Hepatocyte (in vitro differentiated cells): Measurements from ENCODE around the gene MGARP. TPM values are rescaled to one million over a fixed set of nuclear protein-coding genes. Genes with fewer than 3 reads are reported as not detected.
"Not testable (repeated sequence)": the region's sequence is repeated elsewhere in the genome, so short reads cannot be mapped to it uniquely, and the experiment has no call there.

Experiments used
- DNase-seq: peaks from one replicate; pipeline ENCODE4 v3.0.0-alpha.2; 2016; ENCODE audit warnings: low spot score
- H2AFZ ChIP-seq: fragments of 200-600 bp; sonication (generic); 2 replicates; pipeline ENCODE4 v1.6.0; 2016; ENCODE audit warnings: antibody characterized with exemption, mild to moderate bottlenecking
- H3K27ac ChIP-seq: fragments of 200-600 bp; sonication (generic); 2 replicates; pipeline ENCODE4 v1.5.1; 2016; ENCODE audit warnings: mild to moderate bottlenecking
- H3K27me3 ChIP-seq: fragments of 200-600 bp; sonication (generic); 2 replicates; pipeline ENCODE4 v1.6.1; 2016
- H3K36me3 ChIP-seq: fragments of 200-600 bp; sonication (generic); replicated peaks from 2 replicates; pipeline ENCODE4 v1.5.1; 2016; ENCODE audit warnings: low read depth; ENCODE audit not compliant: insufficient read depth
- H3K4me1 ChIP-seq: fragments of 200-600 bp; sonication (generic); 2 replicates; pipeline ENCODE4 v1.5.1; 2016; ENCODE audit warnings: mild to moderate bottlenecking, moderate library complexity; ENCODE audit not compliant: insufficient read depth
- H3K4me2 ChIP-seq: fragments of 200-600 bp; sonication (generic); 2 replicates; pipeline ENCODE4 v1.6.0; 2016
- H3K4me3 ChIP-seq: fragments of 200-600 bp; sonication (generic); 2 replicates; pipeline ENCODE4 v1.5.1; 2016; ENCODE audit warnings: mild to moderate bottlenecking
- H3K79me2 ChIP-seq: fragments of 200-600 bp; sonication (generic); 2 replicates; pipeline ENCODE4 v1.6.0; 2017; ENCODE audit warnings: mild to moderate bottlenecking
- H3K9me2 ChIP-seq: fragments of 200-600 bp; sonication (generic); replicated peaks from 2 replicates; pipeline ENCODE4 v1.6.0; 2017; ENCODE audit warnings: mild to moderate bottlenecking; ENCODE audit not compliant: insufficient read depth
- H3K9me3 ChIP-seq: fragments of 200-600 bp; sonication (generic); 2 replicates; pipeline ENCODE4 v1.5.1; 2016; ENCODE audit warnings: low read depth, mild to moderate bottlenecking
- H4K20me1 ChIP-seq: fragments of 200-600 bp; sonication (generic); 2 replicates; pipeline ENCODE4 v1.6.0; 2016; ENCODE audit warnings: mild to moderate bottlenecking; ENCODE audit not compliant: insufficient read depth, poor library complexity, severe bottlenecking
- EZH2 ChIP-seq: fragments of 200-600 bp; sonication (generic); IDR thresholded peaks from 2 replicates; pipeline ENCODE4 v1.6.1; 2016; ENCODE audit warnings: antibody characterized with exemption, mild to moderate bottlenecking, borderline replicate concordance
- EZH2phosphoT487 ChIP-seq: fragments of 200-600 bp; sonication (generic); IDR thresholded peaks from one replicate; pipeline ENCODE4 v1.6.1; 2018; ENCODE audit warnings: antibody characterized with exemption, mild to moderate bottlenecking, low read depth, moderate library complexity; ENCODE audit not compliant: unreplicated experiment, severe bottlenecking
- WGBS: methylation state at CpG from one replicate; pipeline ENCODE4 v1.1.6; 2016; ENCODE audit warnings: low lambda C conversion rate; ENCODE audit errors: missing lambda C conversion rate; 5-methylcytosine and 5-hydroxymethylcytosine counted together
- polyA plus RNA-seq: library from polyadenylated mRNA; unstranded; fragments of >200 nt; fragmentation: Nextera tagmentation; extraction: Ambion mirVana; gene quantifications from 2 replicates; pipeline ENCODE4 v1.2.1, GENCODE V29; 2016
- total RNA-seq: library from RNA; depleted of rRNA; stranded (reverse); fragments of >200 nt; gene quantifications from 2 replicates; pipeline ENCODE4 v1.2.3, GENCODE V29; 2014
- TF ChIP-seq, protein P1 (sequence below): fragments of 200-600 bp; sonication (generic); IDR thresholded peaks from 2 replicates; pipeline ENCODE4 v1.5.1; 2016; ENCODE audit warnings: antibody characterized with exemption, mild to moderate bottlenecking; ENCODE audit not compliant: poor library complexity

The MGARP gene
- total and polyA plus RNA-seq, 2 experiments from 2014 or later, result 0.90 to 4.3 TPM

DNA sequence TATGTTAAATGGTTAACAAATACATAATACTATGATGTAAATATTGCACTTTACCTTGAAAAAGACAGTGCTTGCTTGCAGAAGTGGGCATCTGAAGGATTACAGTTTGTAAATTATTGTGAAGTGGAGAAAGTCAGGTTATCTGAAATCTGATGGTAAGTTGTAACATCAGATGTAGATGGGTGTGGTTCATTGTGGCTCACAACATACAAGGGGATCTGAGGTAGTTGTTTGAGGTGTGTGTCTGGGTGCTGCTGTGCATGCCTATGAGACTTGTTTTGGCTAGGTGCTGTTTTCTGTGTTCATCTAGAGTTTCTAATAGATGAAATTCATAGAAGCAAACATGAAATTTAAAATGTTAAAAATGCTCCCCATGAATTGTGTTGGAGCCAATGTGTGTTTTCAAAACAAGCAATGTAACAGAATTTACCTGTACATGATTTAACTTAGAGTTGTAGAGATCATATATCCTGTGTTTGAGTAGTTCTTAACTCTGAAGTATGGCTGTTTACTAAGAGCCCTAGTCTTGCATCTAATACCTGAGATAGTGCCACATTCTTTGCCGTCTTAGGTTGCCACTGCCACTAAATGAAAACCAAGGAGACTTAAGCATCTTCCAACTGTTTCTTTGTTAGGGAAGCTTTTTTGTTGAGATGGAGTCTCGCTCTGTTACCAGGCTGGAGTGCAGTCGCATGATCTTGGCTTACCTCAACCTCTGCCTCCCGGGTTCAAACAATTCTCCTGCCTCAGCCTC lies 34.2 kb upstream of the MGARP start:
- Histone ChIP-seq H4K20me1 (peaks cover 42% of the 10 kb centered on the region), H3K9me2 (no peaks in the 10 kb centered on the region), H3K4me2 (no peak overlapping the region), H3K4me1 (no peaks in the 10 kb centered on the region), H3K9me3 (no peaks in the 10 kb centered on the region), H3K36me3 (no peaks in the 10 kb centered on the region), H3K79me2 (peaks cover 98% of the 10 kb centered on the region), H3K27me3 (no peaks in the 10 kb centered on the region), H3K4me3 (no peak overlapping the region), H3K27ac (no peak overlapping the region), H2AFZ (no peak overlapping the region)
- 82% methylated on average over 4 of the region's 4 CpGs for WGBS
- no peak for DNase-seq
- no peak for TF ChIP-seq EZH2phosphoT487
- no peak for TF ChIP-seq EZH2
- TF ChIP-seq, protein P1, sequence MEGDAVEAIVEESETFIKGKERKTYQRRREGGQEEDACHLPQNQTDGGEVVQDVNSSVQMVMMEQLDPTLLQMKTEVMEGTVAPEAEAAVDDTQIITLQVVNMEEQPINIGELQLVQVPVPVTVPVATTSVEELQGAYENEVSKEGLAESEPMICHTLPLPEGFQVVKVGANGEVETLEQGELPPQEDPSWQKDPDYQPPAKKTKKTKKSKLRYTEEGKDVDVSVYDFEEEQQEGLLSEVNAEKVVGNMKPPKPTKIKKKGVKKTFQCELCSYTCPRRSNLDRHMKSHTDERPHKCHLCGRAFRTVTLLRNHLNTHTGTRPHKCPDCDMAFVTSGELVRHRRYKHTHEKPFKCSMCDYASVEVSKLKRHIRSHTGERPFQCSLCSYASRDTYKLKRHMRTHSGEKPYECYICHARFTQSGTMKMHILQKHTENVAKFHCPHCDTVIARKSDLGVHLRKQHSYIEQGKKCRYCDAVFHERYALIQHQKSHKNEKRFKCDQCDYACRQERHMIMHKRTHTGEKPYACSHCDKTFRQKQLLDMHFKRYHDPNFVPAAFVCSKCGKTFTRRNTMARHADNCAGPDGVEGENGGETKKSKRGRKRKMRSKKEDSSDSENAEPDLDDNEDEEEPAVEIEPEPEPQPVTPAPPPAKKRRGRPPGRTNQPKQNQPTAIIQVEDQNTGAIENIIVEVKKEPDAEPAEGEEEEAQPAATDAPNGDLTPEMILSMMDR, result no peak

DNA sequence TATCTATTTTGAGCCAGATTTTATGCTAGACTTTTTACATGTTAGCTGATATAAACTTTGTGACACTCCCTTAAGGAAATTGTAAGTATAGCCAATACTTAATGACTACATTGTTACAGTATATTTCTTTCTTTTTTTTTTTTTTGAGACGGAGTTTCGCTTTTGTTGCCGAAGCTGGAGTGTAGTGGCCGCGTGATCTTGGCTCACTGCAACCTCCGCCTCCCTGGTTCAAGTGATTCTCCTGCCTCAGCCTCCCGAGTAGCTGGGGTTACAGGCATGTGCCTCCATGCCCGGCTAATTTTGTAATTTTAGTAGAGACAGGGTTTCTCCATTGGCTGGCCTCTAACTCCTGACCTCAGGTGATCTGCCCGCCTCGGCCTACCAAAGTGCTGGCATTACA lies 33.4 kb upstream of the MGARP start:
- H2AFZ ChIP-seq, H3K27me3 ChIP-seq, H3K27ac ChIP-seq, H3K4me1 ChIP-seq, H3K36me3 ChIP-seq, H3K4me3 ChIP-seq, DNase-seq, H3K9me2 ChIP-seq, H3K4me2 ChIP-seq, H3K9me3 ChIP-seq: not testable (repeated sequence)
- Histone ChIP-seq H3K79me2 (peaks cover 98% of the 10 kb centered on the region), H4K20me1 (peaks cover 44% of the 10 kb centered on the region)
- WGBS, result 97% methylated on average over 10 of the region's 10 CpGs

DNA sequence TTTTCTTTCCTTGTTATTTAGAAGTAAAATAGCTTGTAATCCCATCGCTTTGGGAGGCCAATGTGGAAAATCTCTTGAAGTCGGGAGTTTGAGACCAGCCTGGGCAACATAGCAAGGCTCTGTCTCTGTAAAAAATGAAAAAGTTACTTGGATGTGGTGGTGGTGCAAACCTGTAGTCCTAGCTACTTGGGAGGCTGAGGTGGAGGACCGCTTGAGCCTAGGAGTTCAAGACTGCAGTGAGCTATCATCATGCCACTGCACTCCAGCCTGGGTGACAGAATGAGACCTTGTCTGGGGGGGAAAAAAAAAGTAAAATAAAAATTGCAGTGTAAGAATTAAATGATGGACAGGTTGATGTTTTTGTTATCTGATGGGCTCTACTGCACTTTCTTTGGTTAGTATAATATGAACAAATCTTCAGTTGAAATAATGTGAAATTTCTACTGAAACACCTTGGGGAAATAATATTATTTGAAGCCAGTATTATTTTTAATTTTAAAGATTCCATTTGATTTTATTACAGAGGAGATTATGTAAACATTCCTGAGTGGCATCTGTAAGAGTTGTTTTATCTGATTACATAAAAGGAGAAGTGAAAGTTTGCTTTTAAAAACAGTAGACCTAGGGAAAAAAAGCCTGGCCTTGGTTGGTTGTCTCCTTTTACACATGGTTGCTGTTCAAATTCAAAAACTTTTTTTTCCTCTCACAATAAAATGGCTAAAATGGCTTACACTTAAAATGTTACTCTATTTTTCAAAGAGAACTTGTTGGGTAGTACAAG lies 32.7 kb upstream of the MGARP start:
- DNase-seq, result no peak
- H3K27me3 ChIP-seq, result no peaks in the 10 kb centered on the region
- no peaks in the 10 kb centered on the region for H3K36me3 ChIP-seq
- no peak overlapping the region for H3K4me2 ChIP-seq
- H4K20me1 ChIP-seq, result peaks cover 47% of the 10 kb centered on the region
- no peak overlapping the region for H3K4me3 ChIP-seq
- H3K9me3 ChIP-seq, result no peaks in the 10 kb centered on the region
- no peak for TF ChIP-seq EZH2phosphoT487
- no peaks in the 10 kb centered on the region for H3K9me2 ChIP-seq
- H3K79me2 ChIP-seq, result peaks cover 98% of the 10 kb centered on the region
- no peak overlapping the region for H3K27ac ChIP-seq
- no peak overlapping the region for H2AFZ ChIP-seq
- H3K4me1 ChIP-seq, result no peaks in the 10 kb centered on the region
- 94% methylated on average over 3 of the region's 3 CpGs for WGBS

DNA sequence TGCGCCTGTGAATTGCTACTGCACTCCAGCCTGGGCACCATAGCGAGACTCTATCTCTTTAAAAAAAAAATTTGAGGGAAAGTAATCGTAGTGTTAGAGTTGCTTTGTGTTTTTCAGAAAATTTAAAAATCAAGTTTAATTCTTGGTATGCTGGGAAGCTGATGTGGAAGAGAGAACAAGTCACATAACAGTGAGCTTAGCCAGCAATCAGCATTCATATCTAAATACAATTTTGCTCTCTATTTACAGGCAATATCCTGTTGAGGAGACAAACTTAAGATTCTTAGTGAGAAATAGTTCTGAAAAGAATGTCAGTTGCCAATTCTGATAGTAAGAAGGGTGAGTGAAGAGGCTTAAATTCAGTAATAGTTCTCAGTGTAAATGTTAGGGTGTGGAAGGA lies 31.9 kb upstream of the MGARP start:
- Histone ChIP-seq H3K9me3 (no peaks in the 10 kb centered on the region), H2AFZ (no peak overlapping the region), H3K36me3 (no peaks in the 10 kb centered on the region), H3K27ac (peak overlapping the region; percentile 3), H3K9me2 (no peaks in the 10 kb centered on the region), H3K4me1 (no peaks in the 10 kb centered on the region), H4K20me1 (peaks cover 51% of the 10 kb centered on the region), H3K27me3 (no peaks in the 10 kb centered on the region), H3K79me2 (peaks cover 98% of the 10 kb centered on the region), H3K4me3 (no peak overlapping the region), H3K4me2 (no peak overlapping the region)
- no peak for DNase-seq
- 95% methylated on average over 3 of the region's 3 CpGs for WGBS
- TF ChIP-seq EZH2, result no peak
- TF ChIP-seq, protein P1, result no peak
- no peak for TF ChIP-seq EZH2phosphoT487
